HG03378 (cell line): ENCODE data around the gene CHD1L.
"Not testable (repeated sequence)": the region's sequence is repeated elsewhere in the genome, so short reads cannot be mapped to it uniquely, and the experiment has no call there.

Source experiments
- ATAC-seq: cut with Tn5 transposase; IDR thresholded peaks from one replicate; pipeline ENCODE4 v1.9.1; 2021; ENCODE audit warnings: mild to moderate bottlenecking, moderate library complexity; ENCODE audit not compliant: unreplicated experiment

CHD1L gene

DNA sequence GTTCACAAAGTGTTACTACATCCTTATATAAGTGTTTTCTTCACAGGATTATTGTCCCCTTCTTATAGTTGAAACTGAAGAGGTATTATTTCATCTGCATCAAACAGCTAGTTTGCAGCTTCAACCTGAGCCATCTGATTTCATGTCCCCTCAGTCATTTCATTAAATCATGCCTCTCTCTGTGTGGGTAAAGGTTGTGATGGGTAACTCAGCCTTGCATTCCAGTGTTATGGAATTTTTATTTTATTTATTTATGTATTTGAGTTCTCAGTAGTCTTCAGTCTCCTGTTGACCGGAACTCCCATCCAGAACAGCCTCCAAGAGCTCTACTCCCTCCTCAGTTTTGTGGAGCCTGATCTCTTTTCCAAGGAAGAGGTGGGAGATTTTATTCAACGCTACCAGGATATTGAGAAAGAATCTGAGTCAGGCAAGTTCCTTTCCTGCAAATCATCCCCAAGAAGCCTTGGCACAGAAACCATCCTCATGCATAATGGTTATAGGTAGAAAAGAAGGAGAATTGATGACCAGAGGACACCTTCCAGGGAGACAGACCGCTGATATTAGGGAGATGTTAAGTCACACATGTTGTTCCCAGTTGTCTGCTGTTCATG is 21.8 kb downstream of the CHD1L start:
- ATAC-seq: no peak

DNA sequence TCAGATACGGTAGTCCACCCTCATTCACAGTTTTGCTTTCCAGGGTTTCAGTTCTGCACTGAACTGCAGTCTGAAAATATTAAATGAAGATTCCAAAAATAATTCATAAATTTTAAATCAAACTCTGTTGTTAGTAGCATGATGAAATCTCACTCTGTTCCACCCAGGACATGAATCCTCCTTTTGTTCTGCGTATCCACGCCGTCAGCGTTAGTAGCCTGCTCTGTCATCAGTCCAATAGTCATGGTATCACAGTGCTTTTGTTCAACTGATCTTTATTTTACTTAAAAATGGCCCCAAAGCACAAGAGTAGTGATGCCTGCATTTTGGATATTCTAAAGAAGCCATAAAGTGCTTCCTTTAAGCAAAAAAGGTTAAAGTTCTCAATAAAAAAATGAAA is 23.9 kb downstream of the CHD1L start:
- no peak for ATAC-seq

DNA sequence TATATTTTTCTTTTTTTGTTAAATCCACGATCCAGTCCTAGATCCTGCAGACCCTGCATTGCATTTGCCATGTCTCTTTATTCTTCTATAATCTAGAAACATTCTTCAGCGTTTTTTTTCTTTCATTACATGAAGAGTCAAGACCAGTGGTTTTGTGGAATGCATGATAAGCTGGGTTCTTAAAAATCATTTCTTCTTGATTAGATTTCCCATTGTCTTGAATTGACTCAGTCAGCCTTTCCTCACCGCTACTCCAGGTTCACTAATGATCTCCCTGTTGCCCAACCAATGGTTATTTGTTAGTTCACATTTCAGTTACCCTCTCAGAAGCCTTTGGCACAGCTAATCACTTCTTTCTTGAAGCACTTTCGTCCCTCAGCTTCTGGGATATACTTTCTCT is 25.2 kb downstream of the CHD1L start:
- no peak for ATAC-seq

DNA sequence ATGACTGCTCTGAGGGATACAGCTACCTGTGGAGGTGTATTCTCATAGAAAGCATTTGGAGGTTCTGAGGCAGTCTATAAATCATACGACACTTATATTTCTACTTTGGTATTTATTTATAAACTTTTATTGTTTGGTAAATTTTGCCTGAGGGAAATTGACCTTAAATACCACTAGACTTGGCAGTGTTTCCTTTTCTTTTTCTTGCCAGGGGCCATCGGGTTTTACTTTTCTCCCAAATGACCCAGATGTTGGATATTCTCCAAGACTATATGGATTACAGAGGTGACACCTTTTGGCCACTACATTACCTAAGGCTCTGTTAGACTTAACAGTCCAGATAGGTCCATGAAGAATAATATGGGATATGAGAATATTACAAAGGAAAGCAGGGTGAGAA is 28.2 kb downstream of the CHD1L start:
- no peak for ATAC-seq

DNA sequence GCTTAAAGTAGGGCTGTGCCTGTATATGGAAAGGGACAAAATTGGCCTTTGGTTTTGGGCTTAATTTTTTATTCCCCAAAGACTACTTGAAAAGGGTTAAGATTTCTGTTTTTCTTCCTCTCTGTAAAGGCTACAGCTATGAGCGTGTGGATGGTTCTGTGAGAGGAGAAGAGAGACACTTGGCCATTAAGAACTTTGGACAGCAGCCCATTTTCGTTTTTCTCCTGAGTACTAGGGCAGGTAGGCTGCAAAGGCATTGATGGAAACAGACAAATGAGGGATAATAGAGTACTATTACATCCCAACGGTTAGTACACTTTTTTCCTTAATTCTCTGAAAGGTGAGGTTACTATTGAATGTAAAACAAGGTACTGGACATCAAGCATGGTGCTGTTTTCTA is 29.6 kb downstream of the CHD1L start:
- no peak for ATAC-seq

DNA sequence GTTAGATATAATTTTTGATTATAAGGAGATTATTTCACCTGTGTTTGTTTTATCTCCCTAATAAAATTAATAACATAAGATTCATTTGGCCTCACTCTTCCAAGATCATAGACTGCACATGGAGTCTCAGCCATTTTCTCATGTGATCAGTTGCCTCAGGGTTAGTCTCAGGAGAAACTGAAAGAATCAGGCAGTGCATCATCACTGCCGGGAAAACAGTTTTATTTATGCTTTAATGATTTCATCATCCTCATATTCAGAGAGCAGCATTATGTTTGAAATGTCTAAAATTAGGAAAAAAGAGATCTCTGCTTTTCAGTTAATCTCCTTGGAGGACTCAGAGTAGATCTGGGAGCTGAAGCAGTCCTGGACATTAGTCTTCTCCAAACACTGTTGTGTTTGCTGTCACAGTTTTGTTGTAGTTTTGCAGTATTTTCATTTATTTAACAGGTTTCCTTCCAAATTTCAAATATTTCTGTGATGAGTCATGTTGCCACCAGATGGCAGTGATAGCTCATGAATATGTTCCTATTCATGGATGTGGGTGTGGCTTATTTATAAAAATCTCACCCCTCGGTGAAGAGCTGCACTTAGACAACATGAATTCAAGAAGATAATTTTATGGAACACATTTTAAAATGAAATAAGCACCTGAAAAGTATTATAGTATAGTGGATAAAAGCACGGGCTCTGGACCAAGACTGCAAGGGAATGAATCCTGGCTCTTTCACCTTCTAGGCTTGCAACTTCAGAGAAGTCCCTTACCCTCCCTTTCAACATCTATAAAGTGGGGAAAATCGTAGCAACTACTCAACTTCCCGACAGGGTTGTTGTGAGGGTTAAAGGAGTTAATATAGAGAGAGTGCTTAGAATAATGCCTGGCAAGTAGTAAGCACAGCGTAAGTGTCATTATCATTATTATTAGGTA is 31.2 kb downstream of the CHD1L start:
- ATAC-seq: no peak

DNA sequence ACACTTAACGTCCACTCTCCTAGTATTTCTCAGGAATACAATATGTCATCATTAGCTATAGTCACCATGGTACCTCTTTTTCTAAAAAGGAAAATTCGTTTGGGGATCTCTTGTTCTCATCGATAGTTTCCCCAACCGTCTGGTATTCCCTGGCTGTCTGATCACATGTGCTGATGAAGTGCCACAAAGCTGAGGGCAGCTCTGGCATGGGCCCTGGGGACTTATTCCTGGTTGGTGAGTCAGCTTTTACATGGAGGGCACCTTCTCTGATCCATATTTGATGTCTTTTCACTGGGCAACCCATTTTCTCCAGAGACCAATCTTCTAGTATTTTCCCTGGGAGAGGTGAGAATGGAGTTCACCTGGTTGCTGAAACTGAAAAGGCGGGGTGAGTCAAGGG is 39.5 kb downstream of the CHD1L start:
- ATAC-seq: no peak

DNA sequence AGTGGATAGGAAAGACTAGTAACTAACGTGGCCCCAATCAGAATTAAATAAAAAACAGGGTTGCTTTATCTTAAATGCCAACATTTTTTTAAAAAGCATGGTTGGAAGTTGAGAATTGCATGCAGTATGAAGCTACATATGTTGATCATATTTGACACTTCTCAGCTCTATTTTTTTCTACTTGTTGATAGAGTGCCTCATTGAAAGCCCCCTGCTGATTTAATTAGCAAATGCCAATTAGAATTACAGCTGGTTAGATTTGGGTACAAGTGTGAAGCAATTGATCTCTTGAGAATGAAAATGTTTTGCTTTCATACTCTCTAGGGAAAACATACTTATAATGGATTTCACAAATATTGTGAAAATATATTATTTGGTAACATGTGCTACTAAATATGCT is 40.5 kb downstream of the CHD1L start:
- no peak for ATAC-seq

DNA sequence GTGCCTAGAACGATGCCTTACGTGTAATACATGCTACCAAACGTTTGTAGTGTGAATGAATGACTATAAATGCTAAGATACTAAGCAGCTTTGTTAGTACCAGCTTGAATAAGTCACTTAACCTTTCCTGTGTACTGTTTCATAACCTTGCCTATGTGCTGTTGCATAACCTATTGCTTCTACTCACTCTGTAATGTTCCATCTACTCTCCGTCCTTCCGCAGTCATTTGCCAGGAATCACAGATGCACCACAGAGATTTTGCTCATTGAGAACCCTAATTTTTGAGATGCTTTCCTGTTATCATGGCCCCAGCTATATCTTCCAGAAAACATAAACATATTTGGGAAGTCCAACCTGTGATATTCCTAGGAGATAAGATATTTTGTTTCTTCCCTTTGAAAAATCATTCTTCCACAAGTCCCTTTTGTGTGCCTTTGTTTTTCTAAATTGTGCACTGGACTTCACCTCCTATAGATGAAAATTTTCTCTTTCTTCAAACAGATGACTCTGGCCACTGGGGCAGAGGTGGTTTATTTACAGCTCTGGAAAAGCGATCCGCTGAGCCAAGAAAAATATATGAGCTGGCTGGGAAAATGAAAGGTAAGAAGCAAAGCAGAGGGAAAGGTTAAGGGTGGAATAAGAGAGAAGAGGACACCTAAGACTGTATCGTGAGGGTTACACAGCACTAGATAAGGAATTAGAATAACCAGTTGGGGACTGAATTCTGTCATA is 44.8 kb downstream of the CHD1L start:
- no peak for ATAC-seq

DNA sequence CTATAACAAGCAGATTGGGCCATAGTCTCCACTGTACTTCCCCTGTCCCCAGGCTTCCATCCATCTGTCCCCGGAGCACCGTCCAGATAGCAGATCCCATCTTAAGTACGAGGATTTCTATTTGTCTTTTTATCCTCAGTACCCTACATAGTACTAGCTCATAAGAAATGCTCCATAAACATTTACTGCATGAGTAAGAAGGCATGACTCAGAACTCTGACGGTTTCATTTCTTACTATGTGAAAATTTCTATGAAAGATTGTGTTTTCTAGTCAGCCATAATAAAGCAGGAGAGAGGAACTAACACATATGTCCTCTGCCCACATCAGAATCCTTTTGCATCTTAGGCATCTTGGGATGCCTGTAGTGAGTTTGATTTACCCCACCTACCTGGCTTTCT is 49.5 kb downstream of the CHD1L start:
- no peak for ATAC-seq

DNA sequence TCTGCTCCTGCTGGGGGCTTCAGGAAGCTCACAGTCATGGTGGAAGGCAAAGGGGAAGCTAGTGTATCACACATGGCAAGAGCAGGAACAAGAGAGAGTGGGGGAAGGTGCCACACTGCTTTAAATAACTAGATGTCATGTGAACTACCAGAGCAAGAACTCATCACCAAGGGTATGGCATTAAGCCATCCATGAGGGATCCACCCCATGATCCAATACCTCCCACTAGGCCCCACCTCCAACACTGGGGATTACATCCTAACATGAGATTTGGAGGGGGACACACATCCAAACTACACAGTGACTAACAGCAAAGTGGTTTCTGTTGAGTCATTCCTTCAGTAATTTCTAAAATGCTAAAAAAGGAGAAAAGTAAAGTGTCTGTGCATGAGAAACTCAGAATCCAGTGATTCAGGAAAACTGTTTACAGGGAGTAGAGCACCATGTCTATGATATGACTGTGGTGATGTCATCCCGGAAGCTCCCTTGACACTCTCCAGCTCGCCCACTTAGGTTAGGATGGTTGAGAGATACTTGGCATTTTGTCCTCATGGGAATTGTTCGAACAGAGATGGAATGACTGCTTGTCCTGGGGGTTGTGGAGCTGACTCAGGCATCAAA is 50.3 kb downstream of the CHD1L start:
- ATAC-seq: no peak

DNA sequence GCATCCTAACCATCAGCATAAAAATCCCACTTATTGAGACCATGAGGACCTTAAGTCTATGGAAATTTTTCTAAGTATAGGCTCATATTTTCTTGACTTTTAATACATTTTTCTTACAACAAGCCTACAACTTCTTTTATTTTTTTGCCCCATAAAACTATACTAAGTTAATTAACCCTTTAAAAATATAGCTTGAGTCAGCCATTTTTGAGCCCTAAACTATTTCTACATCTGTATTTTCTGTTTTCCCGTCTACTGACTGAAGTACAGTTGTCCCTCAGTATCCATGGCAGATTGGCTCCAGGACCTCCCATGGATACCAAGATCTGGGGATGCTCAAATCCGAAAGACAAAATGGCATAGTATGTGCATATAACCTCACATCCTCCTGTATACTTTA is 55.0 kb downstream of the CHD1L start:
- no peak for ATAC-seq

DNA sequence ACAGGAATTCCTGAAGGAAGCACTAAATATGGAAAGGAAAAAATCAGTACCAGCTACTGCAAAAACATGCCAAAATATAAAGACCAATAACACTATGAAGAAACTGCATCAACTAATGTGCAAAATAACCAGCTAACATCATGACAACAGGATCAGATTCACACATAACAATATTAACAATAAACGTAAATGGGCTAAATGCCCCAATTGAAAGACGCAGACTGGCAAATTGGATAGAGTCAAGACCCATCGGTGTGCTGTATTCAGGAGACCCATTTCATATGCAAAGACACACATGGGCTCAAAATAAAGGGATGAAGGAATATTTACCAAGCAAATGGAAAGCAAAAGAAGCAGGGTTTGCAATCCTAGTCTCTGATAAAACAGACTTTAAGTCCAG is 63.3 kb downstream of the CHD1L start:
- not testable (repeated sequence) for ATAC-seq

DNA sequence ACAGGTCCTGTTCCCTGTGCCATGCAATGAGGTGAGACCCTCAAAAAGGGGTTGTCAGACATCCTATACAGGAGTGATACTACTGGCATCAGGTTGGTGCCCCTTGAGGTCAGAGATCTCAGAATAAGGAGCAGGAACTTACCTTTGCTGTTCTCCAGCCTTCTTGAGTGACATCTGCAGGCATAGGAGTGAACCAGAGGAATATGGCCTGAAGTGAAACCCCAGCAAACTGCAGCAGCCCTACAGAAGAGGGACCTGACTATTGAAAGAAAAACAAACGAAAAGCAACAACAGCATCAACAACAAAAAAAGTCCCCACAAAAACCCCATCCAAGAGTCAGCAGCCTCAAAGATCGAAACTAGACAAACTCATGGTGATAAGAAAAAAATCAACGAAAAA is 74.5 kb downstream of the CHD1L start:
- ATAC-seq: no peak

DNA sequence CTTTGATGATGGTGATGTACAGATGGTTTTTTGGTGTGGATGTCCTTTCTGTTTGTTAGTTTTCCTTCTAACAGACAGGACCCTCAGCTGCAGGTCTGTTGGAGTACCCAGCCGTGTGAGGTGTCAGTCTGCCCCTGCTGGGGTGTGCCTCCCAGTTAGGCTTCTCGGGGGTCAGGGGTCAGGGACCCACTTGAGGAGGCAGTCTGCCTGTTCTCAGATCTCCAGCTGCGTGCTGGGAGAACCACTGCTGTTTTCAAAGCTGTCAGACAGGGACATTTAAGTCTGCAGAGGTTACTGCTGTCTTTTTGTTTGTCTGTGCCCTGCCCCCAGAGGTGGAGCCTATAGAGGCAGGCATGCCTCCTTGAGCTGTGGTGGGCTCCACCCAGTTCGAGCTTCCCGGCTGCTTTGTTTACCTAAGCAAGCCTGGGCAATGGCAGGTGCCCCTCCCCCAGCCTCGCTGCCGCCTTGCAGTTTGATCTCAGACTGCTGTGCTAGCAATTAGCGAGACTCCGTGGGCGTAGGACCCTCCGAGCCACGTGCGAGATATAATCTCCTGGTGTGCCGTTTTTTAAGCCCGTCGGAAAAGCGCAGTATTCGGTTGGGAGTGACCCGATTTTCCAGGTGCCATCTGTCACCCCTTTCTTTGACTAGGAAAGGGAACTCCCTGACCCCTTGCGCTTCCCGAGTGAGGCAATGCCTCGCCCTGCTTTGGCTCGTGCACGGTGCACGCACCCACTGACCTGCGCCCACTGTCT is 84.6 kb downstream of the CHD1L start:
- not testable (repeated sequence) for ATAC-seq

DNA sequence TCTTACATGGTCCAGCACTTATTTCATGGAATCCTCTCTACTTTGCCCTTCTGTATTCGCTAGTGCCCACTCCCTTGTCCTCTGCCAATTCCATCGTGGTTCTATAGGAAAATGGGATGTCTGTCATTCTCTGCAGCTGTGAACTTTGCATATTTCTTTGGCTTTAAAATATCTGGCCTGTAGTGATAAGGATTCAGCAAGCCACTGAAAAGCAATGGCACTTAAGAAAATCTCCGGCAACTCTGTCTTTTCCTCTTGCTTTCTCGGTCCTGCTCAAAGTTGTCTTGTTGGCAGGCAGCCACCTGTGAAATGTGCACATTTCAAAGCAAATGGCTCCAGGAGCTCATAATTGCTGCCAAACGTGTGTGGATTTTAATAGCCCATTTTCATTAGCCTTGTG is 91.8 kb downstream of the CHD1L start:
- no peak for ATAC-seq

DNA sequence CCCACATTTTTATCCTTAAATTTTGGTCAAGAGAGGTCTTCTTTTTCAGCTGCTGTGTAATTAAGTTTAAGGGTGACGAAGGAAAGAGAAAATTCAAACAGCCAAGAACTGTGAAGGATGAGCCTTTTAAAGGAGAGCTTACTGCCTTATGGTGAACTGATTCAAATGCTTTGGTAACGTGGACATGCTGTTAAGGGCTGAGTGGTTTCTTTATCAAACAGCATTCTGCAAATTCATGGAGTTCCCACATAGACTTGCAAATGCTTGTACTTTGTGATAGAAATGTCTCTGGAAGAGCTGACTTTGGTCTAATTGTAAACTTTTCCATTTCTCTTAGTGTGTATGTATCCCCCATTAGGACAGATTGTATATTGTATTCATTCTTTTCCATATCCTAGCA is 93.8 kb downstream of the CHD1L start:
- ATAC-seq: no peak

DNA sequence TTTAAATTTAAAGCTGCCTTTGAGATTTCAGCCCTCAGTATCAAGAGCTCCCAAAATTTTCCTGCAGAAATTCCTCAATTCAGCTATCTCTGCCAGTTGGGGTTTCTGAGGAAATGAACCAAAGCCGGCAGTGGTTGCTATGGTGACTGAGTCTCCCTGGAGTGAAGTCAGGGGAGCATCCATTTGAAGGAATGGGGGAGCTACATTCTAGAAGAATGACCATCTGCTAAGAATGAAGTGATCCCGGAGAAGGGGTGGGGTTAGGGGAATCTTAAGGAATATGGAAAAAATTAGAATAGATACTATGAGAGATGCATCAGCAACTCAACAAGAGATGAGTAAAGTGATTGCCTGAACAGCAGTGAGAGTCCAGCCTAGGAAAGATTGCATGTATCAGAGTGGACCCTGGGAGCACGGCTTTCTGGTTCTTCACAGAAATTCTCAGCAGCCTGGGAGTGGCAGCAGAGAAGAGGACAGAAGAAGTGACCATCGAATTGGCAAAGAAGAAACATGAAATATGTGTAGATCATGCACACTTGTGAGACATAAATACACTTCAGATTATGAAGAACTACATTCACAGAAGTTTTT is 94.7 kb downstream of the CHD1L start:
- ATAC-seq: no peak

DNA sequence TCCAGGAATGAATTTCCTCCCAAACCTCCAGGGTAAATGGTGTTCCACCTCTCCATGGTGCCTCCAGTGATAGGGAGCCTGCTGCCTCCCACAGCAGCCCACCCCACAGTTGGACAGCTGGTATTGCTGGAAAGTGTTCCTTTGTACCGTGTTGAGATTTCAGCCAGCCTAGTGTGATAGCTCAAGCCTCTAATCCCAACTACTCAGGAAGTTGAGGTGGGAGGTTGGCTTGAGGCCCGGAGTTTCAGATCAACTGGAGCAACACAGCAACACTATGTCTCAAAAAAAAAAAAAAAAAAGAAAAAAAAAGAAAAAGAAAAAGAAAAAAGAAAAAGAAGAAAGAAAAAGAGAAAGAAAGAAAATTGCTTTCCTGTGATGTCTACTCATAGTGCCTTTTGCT is 96.1 kb downstream of the CHD1L start:
- no peak for ATAC-seq

DNA sequence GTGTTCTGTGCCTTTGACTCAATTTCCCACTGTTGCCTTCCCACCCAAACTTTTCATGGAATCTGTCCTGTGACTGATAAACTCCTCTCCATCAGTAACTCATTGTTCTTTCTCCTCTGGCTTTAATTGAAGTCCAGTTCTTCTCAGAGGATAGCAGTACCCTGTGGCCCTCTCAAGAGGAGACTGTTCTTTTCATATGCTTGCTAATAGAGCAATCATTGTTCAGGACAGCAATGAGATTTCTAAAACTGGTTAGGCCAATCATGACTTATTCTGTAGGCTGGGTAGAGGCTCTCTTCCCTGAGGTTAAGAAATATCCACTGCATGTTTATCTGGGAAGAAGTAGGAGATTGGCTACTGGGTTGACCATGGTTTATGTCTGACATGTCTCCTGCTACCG is 98.8 kb downstream of the CHD1L start:
- ATAC-seq: no peak
